GM12878 (cell line): ENCODE results near the gene RRP1B. TPM values are rescaled to one million over a fixed set of nuclear protein-coding genes. Genes with fewer than 3 reads are reported as not detected.

ENCODE experiments used
- ATAC-seq: fragments of 200-7000 bp; cut with Tn5 transposase; 3 replicates; pipeline ENCODE4 v1.9.1; 2020; ENCODE audit warnings: mild to moderate bottlenecking, moderate library complexity
- BruUV-seq: library from RNA; stranded (reverse); fragments of 400-500 nt; replicated peaks from 2 replicates; lab custom pipeline; 2021; lab: Mats Ljungman, UMichigan
- CTCF ChIA-PET: fragments of 300-600 bp; sonication (Branson Sonifier 250); formaldehyde crosslinking; extraction: SDS; loops from one replicate; lab custom pipeline; 2021; ENCODE audit warnings: inconsistent platforms; lab: Yijun Ruan, JAX
- POLR2A ChIA-PET: fragments of 350-600 bp; formaldehyde crosslinking; extraction: SDS; loops from one replicate; lab custom pipeline; 2021; ENCODE audit warnings: inconsistent platforms; lab: Charles Lee
- RAD21 ChIA-PET: fragments of 300-600 bp; sonication (Branson Sonifier 250); formaldehyde crosslinking; loops from one replicate; lab custom pipeline; 2023; ENCODE audit warnings: antibody characterized with exemption; ENCODE audit not compliant: unreplicated experiment; lab: Charles Lee
- SMC1A ChIA-PET: fragments of 300-600 bp; sonication (Branson Sonifier 250); formaldehyde crosslinking; loops from one replicate; lab custom pipeline; 2023; ENCODE audit not compliant: unreplicated experiment, uncharacterized antibody; lab: Charles Lee
- DNase-seq: peaks from one replicate; pipeline ENCODE4 v3.0.0-alpha.2; 2011; ENCODE audit warnings: low read depth, low spot score
- FAIRE-seq: peaks from 3 replicates; lab custom pipeline; 2011; peaks lifted over from hg19 to GRCh38; lab: Jason Lieb, UNC
- H2AFZ ChIP-seq: 2 replicates; pipeline ENCODE4 v1.6.0; 2011; ENCODE audit warnings: low read depth, low read length, control low read depth; ENCODE audit not compliant: control insufficient read depth
- H3K27ac ChIP-seq: 2 replicates; pipeline ENCODE4 v1.5.1; 2011; ENCODE audit warnings: control low read depth; ENCODE audit not compliant: control insufficient read depth, insufficient read depth
- H3K27me3 ChIP-seq, 2 experiments: replicated peaks in 1 of 2; 2 replicates each; pipeline versions ENCODE4 v1.6.0 to v1.6.1; 2011; ENCODE audit warnings: low read length in 1 of 2; ENCODE audit not compliant: control insufficient read depth in 2 of 2, insufficient read depth in 2 of 2
- H3K36me3 ChIP-seq, 2 experiments: 2 replicates each; pipeline ENCODE4 v1.5.1; 2011; ENCODE audit warnings: low read length in 1 of 2; ENCODE audit not compliant: control insufficient read depth in 2 of 2, insufficient read depth in 2 of 2
- H3K4me1 ChIP-seq: 2 replicates; pipeline ENCODE4 v1.6.1; 2011; ENCODE audit warnings: mild to moderate bottlenecking, low read length, moderate library complexity, mixed read lengths; ENCODE audit not compliant: control insufficient read depth, insufficient read depth
- H3K4me2 ChIP-seq: 2 replicates; pipeline ENCODE4 v1.6.0; 2011; ENCODE audit warnings: control low read depth; ENCODE audit not compliant: control insufficient read depth, insufficient read depth
- H3K4me3 ChIP-seq: fragments of 200-600 bp; sonication (generic); 2 replicates; pipeline ENCODE4 v1.5.1; 2016
- H3K79me2 ChIP-seq: 2 replicates; pipeline ENCODE4 v1.6.0; 2011; ENCODE audit warnings: low read length; ENCODE audit not compliant: control insufficient read depth, insufficient read depth
- H3K9ac ChIP-seq: 2 replicates; pipeline ENCODE4 v1.8.0; 2011; ENCODE audit warnings: low read length, control low read depth, mixed read lengths; ENCODE audit not compliant: control insufficient read depth, insufficient read depth
- H3K9me3 ChIP-seq: replicated peaks from 3 replicates; pipeline ENCODE4 v1.5.1; 2011; ENCODE audit warnings: mild to moderate bottlenecking, low read length; ENCODE audit not compliant: control insufficient read depth, insufficient read depth
- H4K20me1 ChIP-seq: 2 replicates; pipeline ENCODE4 v1.6.0; 2011; ENCODE audit not compliant: control insufficient read depth, insufficient read depth
- EZH2 ChIP-seq: IDR thresholded peaks from 2 replicates; pipeline ENCODE4 v1.6.1; 2012; ENCODE audit warnings: low read depth, mild to moderate bottlenecking, control low read depth, inconsistent platforms, low read length, borderline replicate concordance; ENCODE audit not compliant: control insufficient read depth
- HDGF ChIP-seq: fragments of 450-650 bp; IDR thresholded peaks from 2 replicates; pipeline ENCODE4 v1.6.1; 2016; ENCODE audit warnings: antibody characterized with exemption
- IKZF2 ChIP-seq, 2 experiments: fragments of 450-650 bp; IDR thresholded peaks; 2 replicates each; pipeline ENCODE4 v1.6.1; 2017; ENCODE audit warnings: mild to moderate bottlenecking in 2 of 2, moderate library complexity in 2 of 2
- MYB ChIP-seq: fragments of 150-350 bp; IDR thresholded peaks from 2 replicates; pipeline ENCODE4 v1.6.1; 2014; ENCODE audit warnings: mild to moderate bottlenecking, low read depth, low read length, borderline replicate concordance
- RAD21 ChIP-seq: IDR thresholded peaks from 2 replicates; pipeline ENCODE4 v1.6.1; 2011; ENCODE audit warnings: mild to moderate bottlenecking, low read depth, low read length, moderate library complexity; ENCODE audit not compliant: insufficient read depth
- RUNX3 ChIP-seq: IDR thresholded peaks from 2 replicates; pipeline ENCODE4 v1.6.1; 2012; ENCODE audit warnings: low read length, inconsistent platforms
- SMC3 ChIP-seq: IDR thresholded peaks from 2 replicates; pipeline ENCODE4 v1.6.1; 2011; ENCODE audit warnings: low read length, improper control_type of control experiment, borderline replicate concordance
- TBL1XR1 ChIP-seq: IDR thresholded peaks from 2 replicates; pipeline ENCODE4 v1.6.1; 2012; ENCODE audit warnings: low read depth, low read length, improper control_type of control experiment
- YY1 ChIP-seq: IDR thresholded peaks from 2 replicates; pipeline ENCODE4 v1.6.1; 2011; ENCODE audit warnings: low read depth, mild to moderate bottlenecking, low read length
- WGBS: methylation state at CpG from one replicate; pipeline ENCODE4 v1.1.6; 2016; ENCODE audit warnings: low lambda C conversion rate; ENCODE audit not compliant: insufficient replicate concordance, insufficient coverage; ENCODE audit errors: missing lambda C conversion rate; 5-methylcytosine and 5-hydroxymethylcytosine counted together
- in situ Hi-C: fragments of 300-500 bp; cut with MboI; formaldehyde crosslinking; loops from 9 replicates; pipeline ENCODE4 v1.14.3; 2018; ENCODE audit warnings: mixed read lengths
- intact Hi-C: fragments of 100-400 bp; cut with micrococcal nuclease; formaldehyde crosslinking; loops from one replicate; pipeline ENCODE4 v1.14.2; 2022; ENCODE audit not compliant: unreplicated experiment
- polyA plus RNA-seq, 11 experiments: library from polyadenylated mRNA; depleted of rRNA in 4 of 11; unstranded in 6 of 11; stranded (reverse) in 5 of 11; fragments of >200 nt; fragmentation: Nextera tagmentation in 4 of 11; fragmentation: Illumina TruSeq in 1 of 11; extraction: Ambion mirVana in 4 of 11; extraction: Trizol in 1 of 11; gene quantifications; 1 replicate in 1 of 11; 2 replicates in 10 of 11; pipeline versions ENCODE4 v1.2.1 to v1.2.3, GENCODE V29; 2011 to 2016; ENCODE audit warnings: inconsistent platforms in 2 of 11, missing spikeins in 2 of 11, low read depth in 1 of 11
- total RNA-seq, 4 experiments: library from RNA; depleted of rRNA in 3 of 4; stranded (reverse); fragments of >200 nt in 3 of 4; fragmentation: Illumina TruSeq in 1 of 4; extraction: Trizol in 1 of 4; gene quantifications; 2 replicates each; pipeline versions ENCODE4 v1.2.1 to v1.2.3, GENCODE V29; 2013 to 2021
- TF ChIP-seq, protein P1 (sequence below): fragments of 450-650 bp; formaldehyde crosslinking; IDR thresholded peaks from 2 replicates; pipeline ENCODE4 v1.5.0; 2022; ENCODE audit warnings: mild to moderate bottlenecking, missing genetic modification characterization
- TF ChIP-seq, protein P2 (sequence below): fragments of 450-650 bp; conservative IDR thresholded peaks from 2 replicates; pipeline ENCODE4 v1.6.1; 2017; ENCODE audit warnings: mild to moderate bottlenecking, moderate library complexity
- TF ChIP-seq, protein P3 (sequence below): fragments of 450-650 bp; IDR thresholded peaks from 2 replicates; pipeline ENCODE4 v1.6.1; 2017; ENCODE audit warnings: mild to moderate bottlenecking, moderate library complexity

The RRP1B gene
- total and polyA plus RNA-seq, 10 of the 15 experiments (the other 5 are each of a cell fraction or from before 2014, with no cell fraction given): 8.1 to 57.4 (median 38.1) TPM

DNA sequence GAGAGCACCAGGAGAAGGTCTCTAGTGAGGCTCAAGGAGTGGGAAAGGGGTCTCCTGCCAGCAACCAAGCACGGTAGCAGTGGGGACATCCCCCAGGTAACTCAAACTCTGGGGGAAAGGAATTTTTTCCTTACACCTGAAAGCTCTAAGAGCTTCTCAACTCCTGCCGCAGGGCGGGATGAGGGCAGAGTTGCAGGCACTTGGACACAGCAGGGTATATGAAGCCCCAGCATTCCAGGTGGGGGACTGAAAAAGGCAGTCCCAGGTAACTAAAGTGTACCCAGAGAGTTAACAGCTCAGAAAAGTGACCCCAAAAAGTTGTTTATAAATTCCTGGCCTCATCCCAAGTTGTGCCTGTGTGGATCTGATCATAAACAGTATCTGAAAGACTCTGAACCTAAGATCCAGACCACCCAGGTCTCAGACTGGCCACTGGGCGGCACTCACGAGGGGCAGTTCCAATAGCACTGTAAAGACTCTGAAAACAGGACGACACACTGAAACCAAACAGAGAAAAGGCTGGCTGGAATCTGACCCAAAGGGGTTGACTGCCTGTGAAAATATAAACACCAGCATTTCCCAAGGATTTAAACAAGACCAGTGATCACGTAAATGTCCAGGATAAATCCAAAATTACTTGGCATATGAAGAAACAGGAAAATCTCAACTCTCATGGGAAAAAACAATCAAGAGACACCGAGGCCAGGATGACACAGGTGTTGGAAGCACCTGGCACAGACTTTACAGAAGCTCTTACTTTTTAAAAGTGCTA lies 47.6 kb upstream of the RRP1B start:
- SMC1A ChIA-PET: interaction anchor here (0.6 to 1.7 kb wide), 6 partner anchors 17 to 36 kb away, joined by 3 to 12 read pairs (median 4); no protein-coding TSS in a partner anchor
- TF ChIP-seq, protein P1, sequence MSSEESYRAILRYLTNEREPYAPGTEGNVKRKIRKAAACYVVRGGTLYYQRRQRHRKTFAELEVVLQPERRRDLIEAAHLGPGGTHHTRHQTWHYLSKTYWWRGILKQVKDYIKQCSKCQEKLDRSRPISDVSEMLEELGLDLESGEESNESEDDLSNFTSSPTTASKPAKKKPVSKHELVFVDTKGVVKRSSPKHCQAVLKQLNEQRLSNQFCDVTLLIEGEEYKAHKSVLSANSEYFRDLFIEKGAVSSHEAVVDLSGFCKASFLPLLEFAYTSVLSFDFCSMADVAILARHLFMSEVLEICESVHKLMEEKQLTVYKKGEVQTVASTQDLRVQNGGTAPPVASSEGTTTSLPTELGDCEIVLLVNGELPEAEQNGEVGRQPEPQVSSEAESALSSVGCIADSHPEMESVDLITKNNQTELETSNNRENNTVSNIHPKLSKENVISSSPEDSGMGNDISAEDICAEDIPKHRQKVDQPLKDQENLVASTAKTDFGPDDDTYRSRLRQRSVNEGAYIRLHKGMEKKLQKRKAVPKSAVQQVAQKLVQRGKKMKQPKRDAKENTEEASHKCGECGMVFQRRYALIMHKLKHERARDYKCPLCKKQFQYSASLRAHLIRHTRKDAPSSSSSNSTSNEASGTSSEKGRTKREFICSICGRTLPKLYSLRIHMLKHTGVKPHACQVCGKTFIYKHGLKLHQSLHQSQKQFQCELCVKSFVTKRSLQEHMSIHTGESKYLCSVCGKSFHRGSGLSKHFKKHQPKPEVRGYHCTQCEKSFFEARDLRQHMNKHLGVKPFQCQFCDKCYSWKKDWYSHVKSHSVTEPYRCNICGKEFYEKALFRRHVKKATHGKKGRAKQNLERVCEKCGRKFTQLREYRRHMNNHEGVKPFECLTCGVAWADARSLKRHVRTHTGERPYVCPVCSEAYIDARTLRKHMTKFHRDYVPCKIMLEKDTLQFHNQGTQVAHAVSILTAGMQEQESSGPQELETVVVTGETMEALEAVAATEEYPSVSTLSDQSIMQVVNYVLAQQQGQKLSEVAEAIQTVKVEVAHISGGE (CRISPR knock-in tag): no peak
- peak; percentile 72 for TF ChIP-seq RAD21
- TF ChIP-seq, protein P2, sequence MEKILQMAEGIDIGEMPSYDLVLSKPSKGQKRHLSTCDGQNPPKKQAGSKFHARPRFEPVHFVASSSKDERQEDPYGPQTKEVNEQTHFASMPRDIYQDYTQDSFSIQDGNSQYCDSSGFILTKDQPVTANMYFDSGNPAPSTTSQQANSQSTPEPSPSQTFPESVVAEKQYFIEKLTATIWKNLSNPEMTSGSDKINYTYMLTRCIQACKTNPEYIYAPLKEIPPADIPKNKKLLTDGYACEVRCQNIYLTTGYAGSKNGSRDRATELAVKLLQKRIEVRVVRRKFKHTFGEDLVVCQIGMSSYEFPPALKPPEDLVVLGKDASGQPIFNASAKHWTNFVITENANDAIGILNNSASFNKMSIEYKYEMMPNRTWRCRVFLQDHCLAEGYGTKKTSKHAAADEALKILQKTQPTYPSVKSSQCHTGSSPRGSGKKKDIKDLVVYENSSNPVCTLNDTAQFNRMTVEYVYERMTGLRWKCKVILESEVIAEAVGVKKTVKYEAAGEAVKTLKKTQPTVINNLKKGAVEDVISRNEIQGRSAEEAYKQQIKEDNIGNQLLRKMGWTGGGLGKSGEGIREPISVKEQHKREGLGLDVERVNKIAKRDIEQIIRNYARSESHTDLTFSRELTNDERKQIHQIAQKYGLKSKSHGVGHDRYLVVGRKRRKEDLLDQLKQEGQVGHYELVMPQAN: no peak
- peak; percentile 76; the same call in 1 of the 2 replicates for TF ChIP-seq SMC3
- TF ChIP-seq MYB: no peak
- TF ChIP-seq TBL1XR1: no peak
- TF ChIP-seq HDGF: no peak
- 0 out of 2 replicates have a peak, but pooled peaks have one; percentile 43 for TF ChIP-seq YY1
- TF ChIP-seq, protein P3, sequence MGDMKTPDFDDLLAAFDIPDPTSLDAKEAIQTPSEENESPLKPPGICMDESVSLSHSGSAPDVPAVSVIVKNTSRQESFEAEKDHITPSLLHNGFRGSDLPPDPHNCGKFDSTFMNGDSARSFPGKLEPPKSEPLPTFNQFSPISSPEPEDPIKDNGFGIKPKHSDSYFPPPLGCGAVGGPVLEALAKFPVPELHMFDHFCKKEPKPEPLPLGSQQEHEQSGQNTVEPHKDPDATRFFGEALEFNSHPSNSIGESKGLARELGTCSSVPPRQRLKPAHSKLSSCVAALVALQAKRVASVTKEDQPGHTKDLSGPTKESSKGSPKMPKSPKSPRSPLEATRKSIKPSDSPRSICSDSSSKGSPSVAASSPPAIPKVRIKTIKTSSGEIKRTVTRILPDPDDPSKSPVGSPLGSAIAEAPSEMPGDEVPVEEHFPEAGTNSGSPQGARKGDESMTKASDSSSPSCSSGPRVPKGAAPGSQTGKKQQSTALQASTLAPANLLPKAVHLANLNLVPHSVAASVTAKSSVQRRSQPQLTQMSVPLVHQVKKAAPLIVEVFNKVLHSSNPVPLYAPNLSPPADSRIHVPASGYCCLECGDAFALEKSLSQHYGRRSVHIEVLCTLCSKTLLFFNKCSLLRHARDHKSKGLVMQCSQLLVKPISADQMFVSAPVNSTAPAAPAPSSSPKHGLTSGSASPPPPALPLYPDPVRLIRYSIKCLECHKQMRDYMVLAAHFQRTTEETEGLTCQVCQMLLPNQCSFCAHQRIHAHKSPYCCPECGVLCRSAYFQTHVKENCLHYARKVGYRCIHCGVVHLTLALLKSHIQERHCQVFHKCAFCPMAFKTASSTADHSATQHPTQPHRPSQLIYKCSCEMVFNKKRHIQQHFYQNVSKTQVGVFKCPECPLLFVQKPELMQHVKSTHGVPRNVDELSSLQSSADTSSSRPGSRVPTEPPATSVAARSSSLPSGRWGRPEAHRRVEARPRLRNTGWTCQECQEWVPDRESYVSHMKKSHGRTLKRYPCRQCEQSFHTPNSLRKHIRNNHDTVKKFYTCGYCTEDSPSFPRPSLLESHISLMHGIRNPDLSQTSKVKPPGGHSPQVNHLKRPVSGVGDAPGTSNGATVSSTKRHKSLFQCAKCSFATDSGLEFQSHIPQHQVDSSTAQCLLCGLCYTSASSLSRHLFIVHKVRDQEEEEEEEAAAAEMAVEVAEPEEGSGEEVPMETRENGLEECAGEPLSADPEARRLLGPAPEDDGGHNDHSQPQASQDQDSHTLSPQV: no peak
- TF ChIP-seq EZH2: no peak
- no peak for TF ChIP-seq IKZF2 (IDR thresholded peaks at IDR 0.05)
- no peak for TF ChIP-seq RUNX3

More for the DNA sequence above, 47.6 kb upstream of the RRP1B start:
- H2AFZ ChIP-seq: peak overlapping the region; percentile 37; the same call in 1 of the 2 replicates
- no peaks in the 10 kb centered on the region for H3K27me3 ChIP-seq
- H3K79me2 ChIP-seq: no peaks in the 10 kb centered on the region
- BruUV-seq: no TSS peak
- ChIA-PET CTCF (interaction anchor here (0.6 to 3.6 kb wide), 10 partner anchors 10 to 258 kb away, joined by 3 to 41 read pairs (median 3); no protein-coding TSS in a partner anchor), RAD21 (interaction anchor here (1.5 kb wide), 1 partner anchor 34 kb away, joined by 7 read pairs; no protein-coding TSS in a partner anchor), POLR2A (no interaction called here)
- no peak for DNase-seq
- no peak overlapping the region for H3K9ac ChIP-seq
- no peak for FAIRE-seq
- H4K20me1 ChIP-seq: no peaks in the 10 kb centered on the region
- H3K27ac ChIP-seq: no peak overlapping the region
- H3K36me3 ChIP-seq: no peaks in the 10 kb centered on the region
- no peak overlapping the region for H3K4me3 ChIP-seq
- peak overlapping the region; percentile 50 for H3K4me2 ChIP-seq
- peaks cover 13% of the 10 kb centered on the region; the same call in 1 of the 2 replicates for H3K4me1 ChIP-seq
- intact Hi-C loops (loop anchor here (1.0 to 5.0 kb wide), 2 partner anchors 35 to 116 kb away; no protein-coding TSS in a partner anchor), in situ Hi-C loops (loop anchor here (5.0 kb wide), 1 partner anchor 36 kb away; no protein-coding TSS in a partner anchor)
- 26% methylated on average over 8 of the region's 8 CpGs for WGBS
- peak; percentile 94 for ATAC-seq
- no peaks in the 10 kb centered on the region for H3K9me3 ChIP-seq
